HG03354 (cell line): ENCODE data around the gene FOLR1.

Source experiments
- ATAC-seq: cut with Tn5 transposase; IDR thresholded peaks from one replicate; pipeline ENCODE4 v1.9.1; 2021; ENCODE audit warnings: mild to moderate bottlenecking; ENCODE audit not compliant: unreplicated experiment, poor library complexity, severe bottlenecking

Gene FOLR1

DNA sequence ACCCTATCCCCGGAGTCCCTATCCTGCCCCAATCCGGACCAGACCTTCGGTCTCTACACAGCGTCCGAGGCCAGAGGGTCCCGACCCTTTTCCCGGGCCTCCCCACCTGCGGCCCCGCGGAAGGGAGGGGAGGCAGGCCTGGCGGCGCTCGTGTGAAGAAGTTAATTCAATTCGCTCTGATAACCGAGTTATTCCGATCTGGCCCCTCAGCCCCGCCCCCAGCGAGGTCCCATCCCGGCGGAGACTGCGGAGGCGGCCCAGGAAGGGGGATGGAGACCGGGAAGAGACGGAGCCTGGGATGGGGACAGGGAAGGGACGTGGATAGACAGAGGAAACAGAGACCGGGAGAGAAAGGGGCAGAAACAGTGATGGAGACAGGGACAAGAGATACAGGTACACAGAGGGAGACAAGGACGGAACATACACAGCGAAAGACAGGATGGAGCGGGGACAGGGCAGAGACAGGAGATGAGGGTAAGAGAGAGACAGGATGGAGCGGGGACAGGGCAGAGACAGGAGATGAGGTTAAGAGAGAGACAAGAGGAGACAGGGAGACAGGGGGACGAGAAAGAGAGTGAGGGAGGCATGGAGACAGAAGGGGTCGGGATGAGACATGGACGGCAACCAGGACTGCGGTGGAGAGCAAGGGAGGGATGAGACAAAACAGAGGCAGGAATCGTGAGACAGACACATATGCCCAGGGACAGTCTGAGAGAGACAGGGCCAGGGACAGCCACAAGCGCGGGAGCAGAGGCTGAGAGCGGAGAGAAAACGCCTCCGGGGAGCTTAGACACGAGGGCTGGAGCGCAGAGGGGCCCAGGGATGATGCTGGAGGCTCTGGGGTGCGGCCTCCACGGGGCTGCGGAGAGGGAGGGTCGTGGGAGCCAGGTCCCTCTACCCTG lies 52.7 kb downstream of the FOLR1 start:
- ATAC-seq: no peak

- no peak for ATAC-seq
Measured at GRCh38 chr11:72245263-72245816, 53.4 kb downstream of the FOLR1 start.
